Measurements from ENCODE around the gene CCDC198.

Gene CCDC198

DNA sequence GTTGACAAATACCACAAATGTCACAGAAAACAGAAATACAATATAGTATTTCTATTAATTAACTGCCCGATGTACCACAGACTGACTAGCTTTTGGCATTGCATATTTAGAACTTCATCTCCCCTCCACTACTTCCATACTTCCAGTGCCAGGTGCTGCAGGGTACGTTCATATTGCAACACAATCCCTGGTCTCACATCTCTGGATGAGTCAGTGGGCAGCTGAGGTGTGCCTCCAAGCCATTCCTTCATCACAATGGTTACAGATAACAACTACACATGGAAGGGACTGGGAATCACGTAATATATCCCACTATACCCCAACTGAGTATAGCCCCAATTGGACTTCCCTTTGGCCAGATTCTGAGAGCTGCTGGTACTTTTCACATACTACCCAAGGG lies 31.1 kb downstream of the CCDC198 start:
- DNase-seq, result no peak

DNA sequence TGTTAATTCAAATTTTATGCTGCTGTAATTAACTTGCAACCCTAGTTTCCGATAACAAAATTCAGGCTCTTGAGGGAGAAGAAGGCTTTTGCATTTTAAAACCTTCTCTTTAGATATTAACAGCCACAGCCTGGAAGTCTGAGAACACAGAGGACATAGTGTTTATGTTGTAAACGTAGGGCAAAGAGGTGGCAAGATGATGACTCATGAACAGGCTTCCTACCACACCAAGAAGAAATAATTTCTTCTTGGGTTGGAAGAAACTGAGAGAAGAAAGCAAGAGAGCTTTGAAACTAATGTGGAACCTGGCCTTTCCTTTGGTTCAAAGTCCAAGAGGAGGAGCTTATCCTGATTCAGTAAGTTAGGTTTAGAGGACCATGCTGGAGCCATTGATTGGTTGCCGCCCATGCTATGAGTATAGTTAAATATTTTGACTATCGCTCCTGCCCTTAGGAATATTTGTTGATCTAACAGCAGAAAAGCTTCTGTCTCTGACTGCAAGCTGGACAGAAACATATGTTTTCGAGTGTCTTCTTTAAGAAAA lies 31.8 kb downstream of the CCDC198 start:
- DNase-seq, result no peak

DNA sequence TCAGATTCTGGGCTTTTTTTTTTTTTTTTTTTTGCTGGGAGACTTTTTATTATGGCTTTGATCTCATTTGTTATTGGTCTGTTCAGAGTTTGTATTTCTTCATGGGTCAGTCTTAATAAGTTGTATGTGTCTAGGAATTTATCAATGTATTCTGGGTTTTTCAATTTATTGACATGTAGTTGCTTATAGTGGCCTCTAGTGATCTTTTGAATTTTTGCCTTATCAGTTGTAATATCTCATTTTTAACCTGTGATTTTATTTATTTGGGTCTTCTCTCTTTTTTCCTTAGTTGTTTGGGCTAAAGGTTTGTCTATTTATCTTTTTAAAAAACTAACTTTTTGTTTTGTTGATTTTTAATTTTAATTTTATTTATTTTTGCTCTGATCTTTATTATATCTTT lies 57.7 kb downstream of the CCDC198 start:
- no peak for DNase-seq

- DNase-seq, result no peak
Measured at GRCh38 chr14:57420986-57421385, 72.7 kb downstream of the CCDC198 start.

DNA sequence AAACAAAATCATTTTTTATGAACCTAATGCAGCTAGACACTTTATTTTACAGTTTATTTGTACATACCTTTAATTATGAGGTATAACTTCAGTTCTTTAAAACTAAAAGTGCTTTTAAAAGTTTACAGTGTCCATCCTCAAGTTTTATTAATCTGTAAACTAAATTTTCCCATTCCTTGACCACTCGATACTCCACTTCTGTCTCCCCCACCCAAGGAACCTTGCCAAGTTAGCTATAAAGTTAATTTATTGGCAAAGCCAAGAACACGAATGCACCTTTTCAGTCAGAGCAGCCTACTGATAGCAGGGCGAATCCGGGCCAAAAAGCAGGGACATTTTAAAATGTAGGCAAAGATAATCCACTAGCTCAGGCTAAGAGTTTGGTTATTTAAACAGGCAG lies 73.6 kb downstream of the CCDC198 start:
- no peak for DNase-seq
